PC-3 (cell line): ENCODE results near the gene CXCR6.

ENCODE experiments used
- EZH2 ChIP-seq: fragments of 300-600 bp; sonication (generic); IDR thresholded peaks from one replicate; pipeline ENCODE4 v1.6.1; 2017; ENCODE audit warnings: antibody characterized with exemption, mild to moderate bottlenecking, low read length; ENCODE audit not compliant: unreplicated experiment
- TF ChIP-seq, protein P1 (sequence below): fragments of 300-600 bp; sonication (generic); conservative IDR thresholded peaks from 2 replicates; pipeline ENCODE4 v1.5.1; 2017; ENCODE audit warnings: antibody characterized with exemption, low read depth, mild to moderate bottlenecking, low read length

DNA sequence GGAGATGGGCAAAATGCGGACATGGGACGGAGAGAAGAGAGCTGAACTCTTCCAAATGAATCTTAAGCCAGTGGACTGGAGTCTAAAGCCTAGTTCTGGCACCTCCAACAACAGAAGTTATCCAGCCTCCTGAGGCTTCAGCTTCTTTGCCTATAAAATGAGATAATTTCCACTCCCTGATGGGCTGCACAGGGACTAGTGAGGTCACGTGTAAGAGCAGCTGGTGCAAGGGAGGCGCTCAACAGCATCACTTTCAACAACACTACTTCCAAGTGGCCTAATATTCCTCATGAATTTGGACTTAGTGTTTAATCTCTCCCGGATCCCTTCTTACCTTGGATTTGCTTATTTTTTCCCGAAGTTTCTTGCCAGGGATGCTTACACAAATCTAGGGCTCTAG, 8.7 kb downstream of the CXCR6 start:
- no peak for TF ChIP-seq EZH2
- TF ChIP-seq, protein P1, sequence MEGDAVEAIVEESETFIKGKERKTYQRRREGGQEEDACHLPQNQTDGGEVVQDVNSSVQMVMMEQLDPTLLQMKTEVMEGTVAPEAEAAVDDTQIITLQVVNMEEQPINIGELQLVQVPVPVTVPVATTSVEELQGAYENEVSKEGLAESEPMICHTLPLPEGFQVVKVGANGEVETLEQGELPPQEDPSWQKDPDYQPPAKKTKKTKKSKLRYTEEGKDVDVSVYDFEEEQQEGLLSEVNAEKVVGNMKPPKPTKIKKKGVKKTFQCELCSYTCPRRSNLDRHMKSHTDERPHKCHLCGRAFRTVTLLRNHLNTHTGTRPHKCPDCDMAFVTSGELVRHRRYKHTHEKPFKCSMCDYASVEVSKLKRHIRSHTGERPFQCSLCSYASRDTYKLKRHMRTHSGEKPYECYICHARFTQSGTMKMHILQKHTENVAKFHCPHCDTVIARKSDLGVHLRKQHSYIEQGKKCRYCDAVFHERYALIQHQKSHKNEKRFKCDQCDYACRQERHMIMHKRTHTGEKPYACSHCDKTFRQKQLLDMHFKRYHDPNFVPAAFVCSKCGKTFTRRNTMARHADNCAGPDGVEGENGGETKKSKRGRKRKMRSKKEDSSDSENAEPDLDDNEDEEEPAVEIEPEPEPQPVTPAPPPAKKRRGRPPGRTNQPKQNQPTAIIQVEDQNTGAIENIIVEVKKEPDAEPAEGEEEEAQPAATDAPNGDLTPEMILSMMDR: no peak
